Measurements from ENCODE around the gene TTBK2.

TTBK2 gene

GRCh38 chr15:42805266-42805665 lies 115.3 kb downstream of the TTBK2 start:
- no peak overlapping the region for H3K4me3 ChIP-seq (replicated peaks; ENCODE audit: low read depth, low read length)
- TF ChIP-seq, protein P1, sequence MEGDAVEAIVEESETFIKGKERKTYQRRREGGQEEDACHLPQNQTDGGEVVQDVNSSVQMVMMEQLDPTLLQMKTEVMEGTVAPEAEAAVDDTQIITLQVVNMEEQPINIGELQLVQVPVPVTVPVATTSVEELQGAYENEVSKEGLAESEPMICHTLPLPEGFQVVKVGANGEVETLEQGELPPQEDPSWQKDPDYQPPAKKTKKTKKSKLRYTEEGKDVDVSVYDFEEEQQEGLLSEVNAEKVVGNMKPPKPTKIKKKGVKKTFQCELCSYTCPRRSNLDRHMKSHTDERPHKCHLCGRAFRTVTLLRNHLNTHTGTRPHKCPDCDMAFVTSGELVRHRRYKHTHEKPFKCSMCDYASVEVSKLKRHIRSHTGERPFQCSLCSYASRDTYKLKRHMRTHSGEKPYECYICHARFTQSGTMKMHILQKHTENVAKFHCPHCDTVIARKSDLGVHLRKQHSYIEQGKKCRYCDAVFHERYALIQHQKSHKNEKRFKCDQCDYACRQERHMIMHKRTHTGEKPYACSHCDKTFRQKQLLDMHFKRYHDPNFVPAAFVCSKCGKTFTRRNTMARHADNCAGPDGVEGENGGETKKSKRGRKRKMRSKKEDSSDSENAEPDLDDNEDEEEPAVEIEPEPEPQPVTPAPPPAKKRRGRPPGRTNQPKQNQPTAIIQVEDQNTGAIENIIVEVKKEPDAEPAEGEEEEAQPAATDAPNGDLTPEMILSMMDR (IDR thresholded peaks at IDR 0.05; ENCODE audit: low read depth, low read length, missing control alignments): no peak
- DNase-seq (ENCODE audit: extremely low read depth, low read depth): no peak

DNA sequence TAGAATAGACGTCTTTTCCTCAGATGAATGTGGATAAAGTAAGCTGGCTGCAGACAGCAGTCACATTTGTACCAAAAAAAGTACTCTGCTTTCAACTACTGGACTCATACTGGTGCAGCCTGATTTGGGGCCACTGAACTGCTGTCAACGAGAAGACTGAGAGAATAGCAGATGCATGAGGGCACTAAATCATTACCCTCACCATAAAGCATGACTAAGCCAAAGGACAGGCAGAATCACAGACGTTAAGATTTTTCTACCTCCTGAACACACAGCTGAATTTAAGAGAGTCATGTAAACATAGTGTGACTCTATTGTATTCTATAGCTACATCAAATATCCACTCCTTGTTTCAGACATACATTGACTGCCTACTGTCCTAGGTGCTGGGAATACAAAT lies 115.8 kb downstream of the TTBK2 start:
- TF ChIP-seq, protein P1 (IDR thresholded peaks at IDR 0.05; ENCODE audit: low read depth, low read length, missing control alignments): no peak
- H3K4me3 ChIP-seq (replicated peaks; ENCODE audit: low read depth, low read length): no peak overlapping the region
- no peak for DNase-seq (ENCODE audit: extremely low read depth, low read depth)

DNA sequence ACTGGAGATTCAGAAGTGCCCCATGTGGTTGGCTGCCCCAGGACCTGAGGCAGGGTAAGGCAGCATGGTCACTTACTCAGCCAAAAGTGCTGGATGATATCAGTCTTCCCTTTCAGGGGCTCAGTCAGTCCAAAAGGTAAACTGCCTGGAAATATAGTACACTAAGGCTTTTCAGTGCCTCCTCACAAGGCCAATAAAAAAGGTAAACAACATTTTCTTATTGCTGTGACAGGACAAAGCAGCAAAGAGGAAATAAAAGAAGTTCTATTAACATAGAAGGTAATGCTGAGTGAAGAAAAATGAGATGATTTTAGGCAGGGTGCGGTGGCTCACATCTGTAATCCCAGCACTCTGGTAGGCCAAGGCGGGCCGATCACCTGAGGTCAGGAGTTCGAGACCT lies 117.1 kb downstream of the TTBK2 start:
- H3K4me3 ChIP-seq (replicated peaks; ENCODE audit: low read depth, low read length): no peak overlapping the region
- no peak for DNase-seq (ENCODE audit: extremely low read depth, low read depth)
- TF ChIP-seq, protein P1 (IDR thresholded peaks at IDR 0.05; ENCODE audit: low read depth, low read length, missing control alignments): no peak

- no peak for DNase-seq (ENCODE audit: extremely low read depth, low read depth)
- TF ChIP-seq, protein P1 (IDR thresholded peaks at IDR 0.05; ENCODE audit: low read depth, low read length, missing control alignments): no peak
- H3K4me3 ChIP-seq (replicated peaks; ENCODE audit: low read depth, low read length): no peak overlapping the region
Measured at GRCh38 chr15:42802168-42802567, 118.4 kb downstream of the TTBK2 start.

- no peak for DNase-seq (ENCODE audit: extremely low read depth, low read depth)
- TF ChIP-seq, protein P1 (IDR thresholded peaks at IDR 0.05; ENCODE audit: low read depth, low read length, missing control alignments): peak; percentile 23
- no peak overlapping the region for H3K4me3 ChIP-seq (replicated peaks; ENCODE audit: low read depth, low read length)
Measured at GRCh38 chr15:42800731-42801474, 119.7 kb downstream of the TTBK2 start.

DNA sequence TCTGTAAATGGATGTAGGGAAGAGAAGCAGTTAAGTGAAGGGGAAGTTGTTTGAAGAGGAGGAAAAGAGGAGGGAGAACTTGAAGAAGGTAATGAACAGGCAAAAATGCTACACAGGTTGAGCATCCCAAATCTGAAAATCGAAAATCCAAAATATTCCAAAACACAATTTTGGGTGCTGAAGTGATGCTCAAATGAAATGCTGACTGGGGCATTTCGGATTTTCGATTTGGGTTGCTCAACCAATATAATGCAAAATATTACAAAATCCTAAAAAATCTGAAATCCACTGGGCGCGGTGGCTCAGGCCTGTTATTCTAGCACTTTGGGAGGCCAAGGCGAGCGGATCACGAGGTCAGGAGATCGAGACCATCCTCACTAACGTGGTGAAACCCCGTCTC lies 121.8 kb downstream of the TTBK2 start:
- no peak for DNase-seq (ENCODE audit: extremely low read depth, low read depth)
- no peak overlapping the region for H3K4me3 ChIP-seq (replicated peaks; ENCODE audit: low read depth, low read length)
- TF ChIP-seq, protein P1 (IDR thresholded peaks at IDR 0.05; ENCODE audit: low read depth, low read length, missing control alignments): no peak

Measured in HFF-Myc (cell line).